ENCODE measurements around the gene MORC3.

Gene MORC3

DNA sequence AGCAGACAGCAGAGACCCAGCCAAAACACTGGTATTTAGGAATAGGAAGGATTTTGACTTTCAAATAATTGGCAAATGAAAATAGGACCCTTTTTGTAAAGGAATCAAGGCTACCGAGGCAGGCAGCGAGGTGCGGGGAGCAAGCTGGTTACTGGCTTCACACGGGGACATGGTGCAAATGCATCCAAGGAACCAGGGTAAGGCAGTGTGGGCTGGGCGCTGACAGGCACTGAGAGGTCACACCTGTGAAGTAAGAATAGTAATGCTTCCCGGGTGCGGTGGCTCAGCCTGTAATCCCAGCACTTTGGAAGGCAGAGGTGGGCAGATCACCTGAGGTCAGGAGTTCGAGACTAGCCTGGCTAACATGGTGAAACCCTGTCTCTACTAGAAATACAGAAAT, 80.7 kb downstream of the MORC3 start:
- H3K4me3 ChIP-seq (ENCODE audit: low read length) = no peak overlapping the region
- TF ChIP-seq, protein P1, sequence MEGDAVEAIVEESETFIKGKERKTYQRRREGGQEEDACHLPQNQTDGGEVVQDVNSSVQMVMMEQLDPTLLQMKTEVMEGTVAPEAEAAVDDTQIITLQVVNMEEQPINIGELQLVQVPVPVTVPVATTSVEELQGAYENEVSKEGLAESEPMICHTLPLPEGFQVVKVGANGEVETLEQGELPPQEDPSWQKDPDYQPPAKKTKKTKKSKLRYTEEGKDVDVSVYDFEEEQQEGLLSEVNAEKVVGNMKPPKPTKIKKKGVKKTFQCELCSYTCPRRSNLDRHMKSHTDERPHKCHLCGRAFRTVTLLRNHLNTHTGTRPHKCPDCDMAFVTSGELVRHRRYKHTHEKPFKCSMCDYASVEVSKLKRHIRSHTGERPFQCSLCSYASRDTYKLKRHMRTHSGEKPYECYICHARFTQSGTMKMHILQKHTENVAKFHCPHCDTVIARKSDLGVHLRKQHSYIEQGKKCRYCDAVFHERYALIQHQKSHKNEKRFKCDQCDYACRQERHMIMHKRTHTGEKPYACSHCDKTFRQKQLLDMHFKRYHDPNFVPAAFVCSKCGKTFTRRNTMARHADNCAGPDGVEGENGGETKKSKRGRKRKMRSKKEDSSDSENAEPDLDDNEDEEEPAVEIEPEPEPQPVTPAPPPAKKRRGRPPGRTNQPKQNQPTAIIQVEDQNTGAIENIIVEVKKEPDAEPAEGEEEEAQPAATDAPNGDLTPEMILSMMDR (conservative IDR thresholded peaks at IDR 0.05; ENCODE audit: low read length) = no peak
- DNase-seq (ENCODE audit: low read depth) = no peak

DNA sequence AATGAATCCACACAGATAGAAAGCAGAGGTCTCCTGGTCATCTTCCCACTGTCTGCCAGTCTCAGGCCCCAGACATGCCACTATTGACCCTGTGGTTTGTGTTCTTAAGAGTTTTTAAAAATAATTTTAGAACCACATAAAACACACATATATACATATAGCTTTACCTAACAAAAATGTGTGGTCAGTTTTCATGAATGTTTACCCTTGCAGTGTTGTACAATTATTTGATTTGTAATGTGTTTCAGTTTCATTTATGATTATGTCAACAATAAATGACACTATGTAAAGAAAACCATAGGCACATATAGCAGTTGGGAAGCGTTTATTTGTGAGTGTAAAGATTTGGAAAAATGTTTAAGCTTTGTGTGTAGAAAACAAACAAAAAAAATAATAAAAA, 82.3 kb downstream of the MORC3 start:
- DNase-seq (ENCODE audit: low read depth) = no peak
- no peak overlapping the region for H3K4me3 ChIP-seq (ENCODE audit: low read length)
- TF ChIP-seq, protein P1 (conservative IDR thresholded peaks at IDR 0.05; ENCODE audit: low read length) = no peak

DNA sequence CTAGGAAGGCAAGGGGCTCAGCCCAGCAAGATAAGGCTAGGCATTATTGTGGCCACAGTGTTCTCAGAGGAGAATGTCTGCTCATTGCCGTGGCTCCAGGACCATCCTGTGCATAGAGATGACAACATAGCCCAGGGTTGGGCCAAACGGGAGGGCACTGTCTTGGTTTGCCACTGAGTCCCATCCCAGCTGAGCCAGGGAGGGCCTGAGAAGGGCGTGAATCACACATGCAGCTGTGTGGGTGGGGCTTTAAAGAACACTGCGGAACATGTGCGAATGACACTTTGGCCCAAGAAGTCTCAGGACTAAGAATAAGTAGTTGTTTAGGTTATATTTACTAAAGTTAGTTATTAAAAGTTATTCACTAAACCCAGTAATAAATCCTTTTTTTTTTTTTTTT, 83.7 kb downstream of the MORC3 start:
- TF ChIP-seq, protein P1 (conservative IDR thresholded peaks at IDR 0.05; ENCODE audit: low read length) = no peak
- no peak for DNase-seq (ENCODE audit: low read depth)
- H3K4me3 ChIP-seq (ENCODE audit: low read length) = no peak overlapping the region

DNA sequence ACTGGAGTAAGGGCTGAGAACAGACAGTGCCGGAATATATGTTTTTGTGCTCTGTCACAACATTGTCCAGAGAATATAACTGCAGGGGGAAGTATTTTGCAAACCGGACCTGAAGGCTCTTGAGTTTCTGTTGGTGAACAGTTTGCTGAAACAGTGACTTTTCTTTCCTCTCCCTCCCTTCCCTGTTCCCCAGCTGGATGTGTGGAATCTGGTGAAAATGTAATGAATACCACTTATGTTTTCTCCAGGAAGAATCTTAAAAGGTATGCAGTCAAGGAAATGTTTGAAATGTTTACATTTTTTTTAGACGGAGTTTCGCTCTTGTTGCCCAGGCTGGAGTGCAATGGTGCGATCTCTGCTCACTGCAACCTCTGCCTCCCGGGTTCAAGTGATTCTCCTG, 88.6 kb downstream of the MORC3 start:
- TF ChIP-seq, protein P1 (conservative IDR thresholded peaks at IDR 0.05; ENCODE audit: low read length) = no peak
- H3K4me3 ChIP-seq (ENCODE audit: low read length) = no peak overlapping the region
- no peak for DNase-seq (ENCODE audit: low read depth)

DNA sequence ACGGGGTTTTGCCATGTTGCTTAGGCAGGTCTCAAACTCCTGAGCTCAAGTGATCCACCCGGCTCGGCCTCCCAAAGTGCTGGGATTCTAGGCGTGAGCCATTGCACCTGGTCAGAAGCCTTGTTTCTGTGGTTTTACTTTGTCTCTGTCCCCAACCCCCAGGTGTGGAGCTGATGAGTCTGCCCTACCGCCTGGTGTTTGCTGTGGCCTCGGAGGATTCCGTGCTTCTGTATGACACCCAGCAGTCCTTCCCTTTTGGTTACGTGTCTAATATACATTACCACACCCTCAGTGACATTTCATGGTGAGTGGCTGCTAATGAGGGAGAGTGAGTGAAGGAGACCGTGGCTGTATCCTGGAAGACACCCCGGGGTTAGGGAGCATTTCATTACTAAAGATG, 91.3 kb downstream of the MORC3 start:
- TF ChIP-seq, protein P1 (conservative IDR thresholded peaks at IDR 0.05; ENCODE audit: low read length) = no peak
- no peak for DNase-seq (ENCODE audit: low read depth)
- H3K4me3 ChIP-seq (ENCODE audit: low read length) = no peak overlapping the region

DNA sequence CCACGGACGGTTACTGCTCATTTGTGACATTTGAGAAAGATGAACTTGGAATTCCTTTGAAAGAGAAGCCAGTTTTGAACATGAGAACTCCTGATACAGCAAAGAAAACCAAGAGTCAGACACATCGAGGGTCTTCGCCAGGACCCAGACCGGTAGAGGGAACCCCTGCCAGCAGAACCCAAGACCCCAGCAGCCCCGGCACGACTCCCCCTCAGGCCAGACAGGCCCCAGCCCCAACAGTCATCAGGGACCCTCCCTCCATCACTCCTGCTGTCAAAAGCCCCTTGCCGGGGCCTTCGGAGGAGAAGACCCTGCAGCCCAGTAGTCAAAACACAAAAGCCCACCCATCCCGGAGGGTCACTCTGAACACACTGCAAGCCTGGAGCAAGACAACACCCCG, 92.9 kb downstream of the MORC3 start:
- DNase-seq (ENCODE audit: low read depth) = no peak
- no peak overlapping the region for H3K4me3 ChIP-seq (ENCODE audit: low read length)
- TF ChIP-seq, protein P1 (conservative IDR thresholded peaks at IDR 0.05; ENCODE audit: low read length) = no peak

DNA sequence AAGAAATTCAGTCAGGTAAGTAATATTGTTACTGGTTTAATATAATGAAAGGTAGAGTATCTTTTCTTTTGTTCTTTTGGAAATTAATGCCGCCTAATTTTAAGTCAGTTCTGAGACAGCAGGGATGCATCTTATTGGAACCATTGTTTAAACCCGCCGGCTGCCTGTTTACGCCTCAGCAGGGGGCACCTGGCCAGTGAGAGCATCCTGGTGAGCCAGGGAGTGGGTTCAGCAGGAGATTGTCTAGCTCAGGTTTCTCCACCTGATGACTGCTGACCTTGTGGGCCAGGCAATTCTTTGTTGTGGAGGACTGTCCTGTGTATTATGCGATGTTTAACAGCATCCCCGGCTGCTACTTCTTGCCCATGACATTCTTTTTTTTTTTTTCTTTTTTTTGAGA, 95.4 kb downstream of the MORC3 start:
- no peak for DNase-seq (ENCODE audit: low read depth)
- no peak overlapping the region for H3K4me3 ChIP-seq (ENCODE audit: low read length)
- TF ChIP-seq, protein P1 (conservative IDR thresholded peaks at IDR 0.05; ENCODE audit: low read length) = no peak

Measured in AG10803 (cell line).